OCI-LY1 (cell line): ENCODE results near the gene CHST3.

ENCODE experiments used
- H2AFZ ChIP-seq: fragments of 200-600 bp; sonication (generic), shearing (Covaris generic); 2 replicates; pipeline ENCODE4 v1.6.0; 2014; ENCODE audit warnings: antibody characterized with exemption, mild to moderate bottlenecking, low read length
- H3F3A ChIP-seq: fragments of 200-600 bp; sonication (generic), shearing (Covaris generic); 2 replicates; pipeline ENCODE4 v1.6.0; 2014; ENCODE audit warnings: mild to moderate bottlenecking, antibody characterized with exemption, low read length, moderate library complexity; ENCODE audit not compliant: insufficient read depth
- H3K27ac ChIP-seq: fragments of 200-600 bp; sonication (generic); 2 replicates; pipeline ENCODE4 v1.5.1; 2014; ENCODE audit warnings: low read length, mixed run types, mild to moderate bottlenecking, low read depth; ENCODE audit not compliant: poor library complexity, severe bottlenecking
- H3K27me3 ChIP-seq: fragments of 200-600 bp; sonication (generic); 2 replicates; pipeline ENCODE4 v1.6.0; 2014; ENCODE audit warnings: antibody characterized with exemption, mild to moderate bottlenecking, low read length, moderate library complexity; ENCODE audit not compliant: insufficient read depth
- H3K36me3 ChIP-seq: fragments of 200-600 bp; sonication (generic); 2 replicates; pipeline ENCODE4 v1.6.1; 2014; ENCODE audit warnings: mild to moderate bottlenecking, antibody characterized with exemption, low read length, moderate library complexity, mixed read lengths; ENCODE audit not compliant: insufficient read depth
- H3K4me1 ChIP-seq: fragments of 200-600 bp; sonication (generic); 2 replicates; pipeline ENCODE4 v1.5.1; 2014; ENCODE audit warnings: mild to moderate bottlenecking, low read length, moderate library complexity; ENCODE audit not compliant: insufficient read depth, severe bottlenecking
- H3K4me2 ChIP-seq: fragments of 200-600 bp; sonication (generic), shearing (Covaris generic); 2 replicates; pipeline ENCODE4 v1.6.1; 2014; ENCODE audit warnings: low read length
- H3K4me3 ChIP-seq: fragments of 200-600 bp; sonication (generic); 2 replicates; pipeline ENCODE4 v1.5.1; 2014; ENCODE audit warnings: low read length, low read depth, mild to moderate bottlenecking, mixed read lengths; ENCODE audit not compliant: poor library complexity, severe bottlenecking
- H3K79me2 ChIP-seq: fragments of 200-600 bp; shearing (Covaris generic); 2 replicates; pipeline ENCODE4 v1.6.1; 2016; ENCODE audit warnings: mixed run types, low read length, mixed read lengths; ENCODE audit not compliant: insufficient read depth
- H3K9ac ChIP-seq: fragments of 200-600 bp; sonication (generic), shearing (Covaris generic); 2 replicates; pipeline ENCODE4 v1.6.1; 2014; ENCODE audit warnings: mild to moderate bottlenecking, low read length, mixed read lengths
- H3K9me2 ChIP-seq: fragments of 200-600 bp; sonication (generic), shearing (Covaris generic); 2 replicates; pipeline ENCODE4 v1.6.1; 2014; ENCODE audit warnings: low read depth, mild to moderate bottlenecking, low read length, mixed read lengths
- H3K9me3 ChIP-seq: fragments of 200-600 bp; shearing (Covaris generic); 2 replicates; pipeline ENCODE4 v1.6.1; 2014; ENCODE audit warnings: low read length, mixed read lengths
- H4K20me1 ChIP-seq: fragments of 200-600 bp; sonication (generic), shearing (Covaris generic); 2 replicates; pipeline ENCODE4 v1.6.0; 2016; ENCODE audit warnings: mild to moderate bottlenecking, low read length; ENCODE audit not compliant: insufficient read depth
- CTCF ChIP-seq: fragments of 200-600 bp; sonication (generic), shearing (Covaris generic); IDR thresholded peaks from 2 replicates; pipeline ENCODE4 v1.5.1; 2017; ENCODE audit warnings: mild to moderate bottlenecking, antibody characterized with exemption, low read length, moderate library complexity, mixed read lengths
- EZH2 ChIP-seq: fragments of 200-600 bp; sonication (generic), shearing (Covaris generic); IDR thresholded peaks from 2 replicates; pipeline ENCODE4 v1.8.0; 2017; ENCODE audit warnings: borderline replicate concordance, mixed run types, mild to moderate bottlenecking, antibody characterized with exemption, low read length, moderate library complexity, mixed read lengths

Gene CHST3

GRCh38 chr10:71982269-71983178 is 18.3 kb downstream of the CHST3 start:
- H3K9me3 ChIP-seq, result no peaks in the 10 kb centered on the region
- no peaks in the 10 kb centered on the region for H3K4me1 ChIP-seq
- H2AFZ ChIP-seq, result no peak overlapping the region
- no peaks in the 10 kb centered on the region for H3K36me3 ChIP-seq
- H3K27ac ChIP-seq, result no peak overlapping the region
- H3F3A ChIP-seq, result no peaks in the 10 kb centered on the region
- peak; percentile 27; the same call in 1 of the 2 replicates for TF ChIP-seq CTCF
- no peak for TF ChIP-seq EZH2
- H3K79me2 ChIP-seq, result no peaks in the 10 kb centered on the region
- H3K27me3 ChIP-seq, result peaks cover 14% of the 10 kb centered on the region; the same call in 1 of the 2 replicates
- H4K20me1 ChIP-seq, result no peaks in the 10 kb centered on the region
- H3K9ac ChIP-seq, result no peak overlapping the region
- H3K4me3 ChIP-seq, result no peak overlapping the region
- no peaks in the 10 kb centered on the region for H3K9me2 ChIP-seq
- no peak overlapping the region for H3K4me2 ChIP-seq

- Histone ChIP-seq H3K4me1 (no peaks in the 10 kb centered on the region), H3K36me3 (no peaks in the 10 kb centered on the region), H2AFZ (no peak overlapping the region), H3K9me3 (no peaks in the 10 kb centered on the region), H3K27me3 (peaks cover 19% of the 10 kb centered on the region; the same call in 1 of the 2 replicates), H3K9me2 (no peaks in the 10 kb centered on the region), H4K20me1 (no peaks in the 10 kb centered on the region), H3K9ac (no peak overlapping the region), H3K27ac (no peak overlapping the region), H3K4me2 (no peak overlapping the region), H3K79me2 (no peaks in the 10 kb centered on the region), H3K4me3 (no peak overlapping the region), H3F3A (no peaks in the 10 kb centered on the region)
- TF ChIP-seq CTCF (no peak), EZH2 (no peak)
These were observed 20.1 kb downstream of the CHST3 start for GRCh38 chr10:71984126-71984808.

- Histone ChIP-seq H3K9me3 (no peaks in the 10 kb centered on the region), H3K27me3 (peaks cover 14% of the 10 kb centered on the region; the same call in 1 of the 2 replicates), H3K79me2 (no peaks in the 10 kb centered on the region), H3K9ac (no peak overlapping the region), H3K27ac (no peak overlapping the region), H2AFZ (no peak overlapping the region), H4K20me1 (no peaks in the 10 kb centered on the region), H3K36me3 (no peaks in the 10 kb centered on the region), H3K9me2 (no peaks in the 10 kb centered on the region), H3K4me2 (no peak overlapping the region), H3K4me1 (no peaks in the 10 kb centered on the region), H3F3A (no peaks in the 10 kb centered on the region), H3K4me3 (no peak overlapping the region)
- TF ChIP-seq EZH2, result no peak
- TF ChIP-seq CTCF, result no peak
These were observed 20.7 kb downstream of the CHST3 start for GRCh38 chr10:71984809-71985388.
